Measurements from ENCODE around the gene CLNK. TPM values are rescaled to one million over a fixed set of nuclear protein-coding genes. Genes with fewer than 3 reads are reported as not detected.

Gene CLNK
- total and polyA plus RNA-seq, 2 of the 8 experiments (the other 6 are each of a cell fraction or from before 2014, with no cell fraction given) = not detected

- Histone ChIP-seq H3K79me2 (ENCODE audit: control insufficient read depth in 1 of 2, insufficient read depth in 2 of 2, low read length in 2 of 2) (no peaks in the 10 kb centered on the region), H3K4me2 (ENCODE audit: insufficient read depth in 1 of 2, low read depth in 2 of 2, low read length in 2 of 2) (no peak overlapping the region), H3K18ac (ENCODE audit: extremely low read depth, low read length) (no peak overlapping the region), H2BK12ac (ENCODE audit: low read depth, low read length) (no peak overlapping the region), H3K56ac (replicated peaks; ENCODE audit: insufficient read length, low read depth, low read length) (no peak overlapping the region), H3K4me1 (replicated peaks in 1 of 4; ENCODE audit: control insufficient read depth in 3 of 4, insufficient read depth in 4 of 4, low read length in 3 of 4) (no peaks in the 10 kb centered on the region), H2BK15ac (ENCODE audit: low read length) (no peak overlapping the region), H3K9me3 (ENCODE audit: insufficient read depth in 2 of 2, low read depth in 1 of 2, low read length in 1 of 2) (no peaks in the 10 kb centered on the region), H3K36me3 (ENCODE audit: control insufficient read depth in 2 of 4, insufficient read depth in 4 of 4, low read length in 3 of 4) (no peaks in the 10 kb centered on the region), H3K4me3 (ENCODE audit: extremely low read depth in 1 of 4, insufficient read depth in 2 of 4, low read depth in 3 of 4, low read length in 4 of 4) (no peak overlapping the region), H4K91ac (replicated peaks; ENCODE audit: insufficient read length, low read length) (no peak overlapping the region), H3K9ac (replicated peaks in 1 of 4; ENCODE audit: extremely low read depth in 1 of 4, low read depth in 3 of 4, low read length in 3 of 4) (no peak overlapping the region), H3K14ac (ENCODE audit: insufficient read length) (no peak overlapping the region), H4K20me1 (replicated peaks in 1 of 2; ENCODE audit: control insufficient read depth in 1 of 2, insufficient read depth in 2 of 2, low read length in 2 of 2) (no peaks in the 10 kb centered on the region), H2AK5ac (ENCODE audit: low read depth, low read length) (no peak overlapping the region), H4K8ac (ENCODE audit: extremely low read depth, insufficient read depth, low read length) (no peak overlapping the region), H2BK5ac (ENCODE audit: low read depth, low read length) (no peak overlapping the region), H2AFZ (ENCODE audit: low read length) (no peak overlapping the region), H4K5ac (ENCODE audit: insufficient read length, low read depth, low read length) (no peak overlapping the region), H3K79me1 (ENCODE audit: low read depth, low read length) (no peaks in the 10 kb centered on the region), H3K4ac (replicated peaks; ENCODE audit: insufficient read length, low read depth, low read length) (no peak overlapping the region), H3K23ac (ENCODE audit: insufficient read length) (no peak overlapping the region), H3K27me3 (replicated peaks in 1 of 4; ENCODE audit: control insufficient read depth in 3 of 4, extremely low read depth in 1 of 4, insufficient read depth in 3 of 4, low read length in 3 of 4) (no peaks in the 10 kb centered on the region), H3K27ac (ENCODE audit: low read depth, low read length) (no peak overlapping the region), H2BK120ac (replicated peaks; ENCODE audit: low read depth, low read length) (no peak overlapping the region), H3K23me2 (ENCODE audit: low read depth, low read length) (no peaks in the 10 kb centered on the region), H2BK20ac (ENCODE audit: low read length) (no peak overlapping the region)
- ChIA-PET POLR2A (ENCODE audit: partially characterized antibody) (interaction anchor here (0.7 kb wide), 1 partner anchor 613 kb away, joined by 4 read pairs; no protein-coding TSS in a partner anchor), CTCF (ENCODE audit: partially characterized antibody) (interaction anchor here (1.2 kb wide), 1 partner anchor 9 kb away, joined by 3 read pairs; no protein-coding TSS in a partner anchor)
- no peak for DNase-seq (ENCODE audit: low read depth in 1 of 2, low spot score in 2 of 2)
- FAIRE-seq = no peak
- 96% methylated on average over 10 of the region's 10 CpGs; no CpG with 5 or more reads in 1 of the 2 experiments for WGBS, 2 experiments (ENCODE audit: extremely low coverage in 1 of 2, insufficient coverage in 1 of 2, insufficient read length in 1 of 2, insufficient replicate concordance in 2 of 2, low coverage in 1 of 2, low lambda C conversion rate in 2 of 2, missing lambda C conversion rate in 1 of 2)
- TF ChIP-seq SUZ12 (IDR thresholded peaks at IDR 0.05; ENCODE audit: low read length) (no peak), SIN3A (conservative IDR thresholded peaks at IDR 0.05 in 1 of 2, IDR thresholded peaks at IDR 0.05 in 1 of 2; ENCODE audit: low read depth in 1 of 2, low read length in 2 of 2) (no peak), BCL11A (IDR thresholded peaks at IDR 0.05; ENCODE audit: low read depth in 2 of 2, low read length in 2 of 2) (no peak), MAFK (IDR thresholded peaks at IDR 0.05; ENCODE audit: low read depth, low read length) (no peak), ATF2 (IDR thresholded peaks at IDR 0.05; ENCODE audit: low read length) (no peak), USF2 (IDR thresholded peaks at IDR 0.05; ENCODE audit: low read length) (no peak), GTF2F1 (IDR thresholded peaks at IDR 0.05; ENCODE audit: borderline replicate concordance, low read depth, low read length) (no peak), RBBP5 (IDR thresholded peaks at IDR 0.05; ENCODE audit: borderline replicate concordance, low read depth, low read length) (no peak), EP300 (IDR thresholded peaks at IDR 0.05; ENCODE audit: borderline replicate concordance in 1 of 2, low read depth in 2 of 2, low read length in 2 of 2) (no peak), CHD2 (IDR thresholded peaks at IDR 0.05; ENCODE audit: low read length) (no peak), POLR2AphosphoS5 (IDR thresholded peaks at IDR 0.05; ENCODE audit: low read depth, low read length) (no peak)
Measured at GRCh38 chr4:10605031-10605430, 79.5 kb downstream of the CLNK start.
